SW 1271 (cell line): ENCODE measurements around the gene NPAS3.

Experiments
- DNase-seq, 2 experiments: peaks; one replicate each; lab custom pipeline; 2025; lab: John Stamatoyannopoulos, UW

The NPAS3 gene

GRCh38 chr14:33679461-33680225 lies 741.0 kb downstream of the NPAS3 start:
- DNase-seq: no peak

DNA sequence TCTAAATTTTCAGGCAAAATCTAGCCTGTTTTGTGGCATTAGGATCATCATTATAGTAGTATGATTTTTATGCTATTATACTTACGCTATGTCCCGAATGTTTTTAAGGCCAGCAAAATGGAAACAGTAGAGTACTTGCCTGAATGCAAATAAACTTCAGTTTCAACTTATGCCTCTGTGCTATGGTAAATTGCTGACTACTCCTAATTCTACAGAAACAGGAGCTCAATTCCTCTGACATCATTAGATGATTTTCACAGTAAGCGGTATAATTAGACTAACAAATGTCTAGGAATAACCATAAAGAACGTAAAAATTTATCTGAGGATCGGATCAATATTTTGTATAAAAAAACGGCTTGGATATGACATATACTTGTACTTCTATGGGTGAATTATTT lies 742.2 kb downstream of the NPAS3 start:
- no peak for DNase-seq

DNA sequence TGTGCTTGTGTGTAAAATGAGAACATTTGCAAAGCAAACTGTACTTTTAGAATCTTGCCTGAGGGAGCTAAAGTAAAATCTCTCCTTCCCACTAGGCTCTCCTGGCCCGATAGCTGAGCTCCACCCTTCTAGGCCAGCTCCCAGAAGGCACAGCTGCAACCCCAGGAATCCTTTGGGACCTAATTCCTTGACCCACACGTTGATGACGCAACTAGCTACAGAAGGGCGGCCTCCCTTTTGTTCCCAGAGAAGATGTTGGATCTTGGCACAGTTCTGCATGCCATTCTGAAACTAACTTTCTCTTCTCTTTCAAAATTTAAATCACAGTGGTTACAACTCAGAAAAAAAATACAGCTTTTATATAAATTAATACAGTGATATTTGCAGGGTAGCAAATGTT lies 744.1 kb downstream of the NPAS3 start:
- no peak for DNase-seq

- no peak for DNase-seq
These were observed 746.3 kb downstream of the NPAS3 start for GRCh38 chr14:33685026-33685425.

- DNase-seq: no peak
These were observed 747.0 kb downstream of the NPAS3 start for GRCh38 chr14:33685698-33686097.

GRCh38 chr14:33686218-33686617 lies 747.5 kb downstream of the NPAS3 start:
- no peak for DNase-seq

- no peak for DNase-seq
These were observed 748.2 kb downstream of the NPAS3 start for GRCh38 chr14:33686856-33687255.

- no peak for DNase-seq
These were observed 751.0 kb downstream of the NPAS3 start for GRCh38 chr14:33689680-33690079.

GRCh38 chr14:33691907-33692306 lies 753.2 kb downstream of the NPAS3 start:
- no peak for DNase-seq

DNA sequence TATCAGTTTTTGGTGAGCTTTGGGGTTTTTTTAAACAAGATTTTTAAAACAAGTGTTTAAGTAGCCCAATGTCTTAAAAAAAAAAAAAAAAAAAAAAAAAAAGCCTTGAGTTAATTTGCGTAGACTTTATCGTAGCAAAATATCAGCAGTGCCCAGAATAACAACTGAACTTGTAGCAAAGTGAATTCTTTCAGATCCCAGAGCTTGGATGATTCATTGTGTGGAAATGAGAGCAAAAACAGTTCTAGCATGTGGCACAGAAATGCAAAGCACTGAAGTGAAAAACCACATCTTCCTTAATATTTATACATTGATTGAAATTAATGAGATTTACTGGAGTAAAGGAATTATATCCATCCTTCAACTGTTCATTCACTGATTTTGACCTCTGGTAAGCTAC lies 754.1 kb downstream of the NPAS3 start:
- no peak for DNase-seq

GRCh38 chr14:33693237-33693636 lies 754.6 kb downstream of the NPAS3 start:
- DNase-seq: no peak

DNA sequence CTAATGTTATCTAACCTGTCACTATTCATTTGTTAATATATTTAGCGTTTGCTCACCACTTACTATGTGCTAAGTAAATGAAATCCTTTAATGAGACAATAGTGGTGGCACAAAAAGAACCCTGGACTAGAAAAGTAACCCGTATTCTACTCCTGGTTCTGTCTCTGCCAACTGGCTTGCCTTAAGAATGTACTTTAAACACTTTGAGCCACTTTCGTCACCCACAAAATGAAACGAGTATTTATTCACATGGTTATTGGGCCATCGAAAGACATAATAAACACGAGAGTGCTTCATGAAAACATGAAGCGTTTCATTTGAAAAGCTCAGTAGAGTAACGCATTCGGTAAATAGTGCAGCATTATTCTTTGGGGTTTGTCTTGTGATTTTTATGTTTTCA lies 757.5 kb downstream of the NPAS3 start:
- no peak for DNase-seq

DNA sequence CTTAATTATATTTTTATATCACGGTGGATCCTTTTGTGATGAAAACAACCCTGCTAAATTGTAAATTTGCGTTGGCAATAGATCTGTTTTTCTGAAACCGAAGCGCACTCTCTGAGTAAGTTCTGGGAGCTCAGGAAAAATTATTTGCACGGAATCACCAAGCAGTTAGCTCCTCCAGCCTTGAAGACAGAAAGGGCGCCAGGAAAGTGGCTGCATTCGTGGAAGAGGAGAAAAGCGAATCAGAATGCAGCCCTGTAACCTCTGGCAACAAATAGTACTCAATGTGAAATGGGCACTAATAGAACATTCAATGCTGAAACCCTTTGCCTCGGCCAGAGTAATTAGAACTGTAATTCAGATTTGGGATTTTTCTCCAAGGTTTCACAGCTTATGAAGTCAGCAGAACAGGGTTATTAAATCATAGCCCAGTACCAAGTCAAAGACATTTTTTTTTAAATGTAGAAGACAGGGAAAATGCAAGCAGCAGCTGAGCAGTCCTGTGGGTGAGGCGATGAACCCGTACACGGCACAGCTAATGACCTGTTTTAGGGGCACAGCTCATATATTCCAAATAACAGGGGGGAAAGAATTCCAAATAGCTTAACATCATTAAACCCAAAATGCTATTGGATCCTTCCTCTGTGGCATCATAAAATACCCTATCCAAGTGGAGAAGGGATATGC lies 760.8 kb downstream of the NPAS3 start:
- DNase-seq: no peak

DNA sequence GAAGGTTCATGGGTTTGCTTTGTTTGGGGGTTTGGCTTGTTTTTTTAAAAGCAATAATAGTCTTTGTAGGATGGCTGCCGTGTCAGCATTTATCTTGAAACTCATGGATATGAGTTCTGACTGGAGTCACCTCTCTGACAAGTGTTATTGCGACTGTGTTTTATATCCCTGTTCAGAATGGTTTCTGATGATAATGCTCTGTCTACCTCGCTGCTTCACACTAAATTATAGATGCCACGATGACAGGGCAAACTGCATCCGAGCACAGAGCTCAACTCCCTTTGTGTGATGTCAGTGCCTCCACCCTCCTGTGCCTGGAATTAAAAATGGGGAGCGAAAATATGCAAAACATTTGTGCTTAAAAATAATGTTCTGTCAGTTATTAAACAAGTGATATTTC lies 761.4 kb downstream of the NPAS3 start:
- DNase-seq: no peak

GRCh38 chr14:33702293-33702692 lies 763.6 kb downstream of the NPAS3 start:
- no peak for DNase-seq

DNA sequence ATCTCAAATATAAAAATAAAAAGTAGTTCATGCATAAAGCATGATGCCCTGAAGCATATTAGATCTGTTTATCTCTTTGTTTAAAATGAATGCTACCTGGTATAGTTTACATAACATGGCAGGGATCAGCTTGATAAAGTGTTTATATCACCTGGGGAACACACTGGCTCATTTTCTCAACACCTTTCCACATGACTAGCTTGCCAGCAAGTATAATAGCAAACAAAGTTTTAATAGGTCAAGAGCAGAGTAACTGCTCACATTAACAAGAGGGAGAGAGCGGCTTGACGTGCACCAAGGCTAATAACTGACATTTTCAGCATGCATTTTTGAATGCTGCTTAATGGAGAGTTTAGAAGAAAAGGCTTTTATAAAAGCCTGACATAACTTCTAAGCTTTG lies 765.8 kb downstream of the NPAS3 start:
- DNase-seq: no peak

GRCh38 chr14:33705490-33705889 lies 766.8 kb downstream of the NPAS3 start:
- no peak for DNase-seq

DNA sequence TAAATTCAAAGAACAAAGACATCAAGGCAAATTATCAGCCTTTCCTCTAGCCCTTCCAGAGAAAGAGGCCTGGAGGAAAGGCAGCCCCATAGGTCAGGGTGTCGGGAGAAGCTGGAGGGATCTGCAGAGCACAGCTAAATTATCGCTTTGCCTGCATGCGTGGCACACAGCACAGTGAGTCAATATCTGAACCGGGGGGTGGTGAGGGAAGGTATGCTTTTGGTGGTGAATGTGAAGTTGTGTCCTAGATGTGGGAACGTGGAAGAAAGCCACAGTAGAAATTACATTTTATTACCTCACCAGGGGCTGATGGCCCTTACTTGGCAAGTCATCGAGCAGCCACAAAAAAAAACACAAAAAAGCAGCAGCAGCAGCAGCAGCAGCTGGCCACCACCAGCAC lies 769.0 kb downstream of the NPAS3 start:
- DNase-seq: no peak

DNA sequence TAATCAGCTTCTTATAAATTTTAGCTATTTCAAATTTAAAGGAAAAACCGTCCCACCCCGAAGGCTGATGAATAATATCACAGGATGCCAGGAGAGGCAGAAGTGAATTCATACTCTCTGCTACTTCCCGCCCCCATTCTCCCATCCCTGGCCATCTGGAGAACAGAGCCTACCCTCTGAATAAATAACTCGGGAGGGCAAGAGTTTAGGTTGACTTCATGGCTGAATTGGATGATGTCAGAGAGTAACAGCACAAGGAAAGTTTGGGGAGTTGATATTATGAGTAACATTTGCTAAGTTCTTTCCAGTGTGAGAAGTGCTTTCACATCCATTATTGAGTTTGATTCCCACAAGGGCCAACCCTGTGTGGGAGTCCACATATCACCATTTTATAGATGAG lies 770.6 kb downstream of the NPAS3 start:
- no peak for DNase-seq

GRCh38 chr14:33709711-33710110 lies 771.0 kb downstream of the NPAS3 start:
- no peak for DNase-seq

DNA sequence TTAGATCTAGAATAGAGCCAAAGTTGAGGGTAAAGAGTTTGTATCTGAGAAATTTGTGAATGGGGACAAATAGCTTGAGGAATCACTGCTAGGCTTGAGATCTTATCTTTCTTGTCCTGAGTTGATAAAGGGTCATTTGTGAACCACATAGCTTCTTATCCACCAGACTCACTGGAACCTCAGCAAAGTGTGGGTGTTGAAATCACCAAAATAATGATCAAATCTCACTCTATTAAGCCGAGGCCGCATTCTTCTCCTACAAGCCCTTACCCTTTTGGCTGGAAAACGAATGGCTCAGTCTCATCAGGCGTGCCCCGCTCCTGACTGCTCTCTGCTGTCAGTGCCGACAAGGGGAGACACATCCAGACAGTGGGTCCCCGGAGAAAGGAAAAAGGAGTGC lies 771.6 kb downstream of the NPAS3 start:
- no peak for DNase-seq

- DNase-seq: no peak
These were observed 772.5 kb downstream of the NPAS3 start for GRCh38 chr14:33711194-33711593.

GRCh38 chr14:33711811-33712216 lies 773.1 kb downstream of the NPAS3 start:
- DNase-seq: no peak
